ENCODE results near the gene TBC1D30. TPM values are rescaled to one million over a fixed set of nuclear protein-coding genes. Genes with fewer than 3 reads are reported as not detected.

The TBC1D30 gene
- polyA plus RNA-seq, 4 donors, result 5.4 to 6.7 (median 5.8) TPM

GRCh38 chr12:64858882-64859605 is 34.6 kb downstream of the TBC1D30 start:
- DNase-seq (ENCODE audit: low read depth in 4 of 4, low spot score in 2 of 4), result no peak

- DNase-seq (ENCODE audit: low read depth in 4 of 4, low spot score in 2 of 4), result no peak
Observed at GRCh38 chr12:64860446-64860998, 36.1 kb downstream of the TBC1D30 start.

- no peak for DNase-seq (ENCODE audit: low read depth in 4 of 4, low spot score in 2 of 4)
Observed at GRCh38 chr12:64864319-64864718, 39.9 kb downstream of the TBC1D30 start.

GRCh38 chr12:64875186-64875585 is 50.7 kb downstream of the TBC1D30 start:
- DNase-seq (ENCODE audit: low read depth in 4 of 4, low spot score in 2 of 4), result no peak

- DNase-seq (ENCODE audit: low read depth in 4 of 4, low spot score in 2 of 4), result no peak
Observed at GRCh38 chr12:64876388-64877071, 52.1 kb downstream of the TBC1D30 start.

- no peak for DNase-seq (ENCODE audit: low read depth in 4 of 4, low spot score in 2 of 4)
Observed at GRCh38 chr12:64877363-64878004, 53.0 kb downstream of the TBC1D30 start.

- DNase-seq (ENCODE audit: low read depth in 4 of 4, low spot score in 2 of 4), result no peak
Observed at GRCh38 chr12:64882687-64883086, 58.2 kb downstream of the TBC1D30 start.

- DNase-seq (ENCODE audit: low read depth in 4 of 4, low spot score in 2 of 4), result no peak
Observed at GRCh38 chr12:64883264-64884163, 59.1 kb downstream of the TBC1D30 start.

GRCh38 chr12:64884164-64884542 is 59.7 kb downstream of the TBC1D30 start:
- DNase-seq (ENCODE audit: low read depth in 4 of 4, low spot score in 2 of 4), result no peak

- no peak for DNase-seq (ENCODE audit: low read depth in 4 of 4, low spot score in 2 of 4)
Observed at GRCh38 chr12:64884728-64885127, 60.3 kb downstream of the TBC1D30 start.

- no peak for DNase-seq (ENCODE audit: low read depth in 4 of 4, low spot score in 2 of 4)
Observed at GRCh38 chr12:64889434-64890216, 65.2 kb downstream of the TBC1D30 start.

GRCh38 chr12:64890873-64891468 is 66.5 kb downstream of the TBC1D30 start:
- DNase-seq (ENCODE audit: low read depth in 4 of 4, low spot score in 2 of 4), result peak in 3 of 4 donors; percentile 34 to 73 (median 41)

- no peak for DNase-seq (ENCODE audit: low read depth in 4 of 4, low spot score in 2 of 4)
Observed at GRCh38 chr12:64891629-64892028, 67.2 kb downstream of the TBC1D30 start.

GRCh38 chr12:64892561-64892960 is 68.1 kb downstream of the TBC1D30 start:
- no peak for DNase-seq (ENCODE audit: low read depth in 4 of 4, low spot score in 2 of 4)

- DNase-seq (ENCODE audit: low read depth in 4 of 4, low spot score in 2 of 4), result no peak
Observed at GRCh38 chr12:64893961-64894360, 69.5 kb downstream of the TBC1D30 start.

- DNase-seq (ENCODE audit: low read depth in 4 of 4, low spot score in 2 of 4), result no peak
Observed at GRCh38 chr12:64894827-64895475, 70.5 kb downstream of the TBC1D30 start.

- DNase-seq (ENCODE audit: low read depth in 4 of 4, low spot score in 2 of 4), result no peak
Observed at GRCh38 chr12:64895526-64895925, 71.1 kb downstream of the TBC1D30 start.

GRCh38 chr12:64900540-64900939 is 76.1 kb downstream of the TBC1D30 start:
- DNase-seq (ENCODE audit: low read depth in 4 of 4, low spot score in 2 of 4), result no peak
